K562 (cell line): ENCODE data around the gene SUCNR1. TPM values are rescaled to one million over a fixed set of nuclear protein-coding genes. Genes with fewer than 3 reads are reported as not detected.

Experiments used
- ATF1 ChIP-seq, 2 experiments: fragments of 450-650 bp in 1 of 2; IDR thresholded peaks; 2 replicates each; pipeline ENCODE4 v1.6.1; 2016; ENCODE audit warnings: missing compliant biosample characterization in 1 of 2, missing genetic modification characterization in 1 of 2
- CHAMP1 ChIP-seq: fragments of 450-650 bp; IDR thresholded peaks from 2 replicates; pipeline ENCODE4 v1.6.1; 2016; ENCODE audit warnings: mild to moderate bottlenecking
- FOSL1 ChIP-seq: fragments of 200-800 bp; sonication (Bioruptor generic); conservative IDR thresholded peaks from 2 replicates; pipeline ENCODE4 v1.6.1; 2016; ENCODE audit warnings: missing genetic modification characterization, missing compliant biosample characterization
- FOXK2 ChIP-seq, 2 experiments: fragments of 450-650 bp; IDR thresholded peaks in 1 of 2; conservative IDR thresholded peaks in 1 of 2; 2 replicates each; pipeline ENCODE4 v1.6.1; 2016; ENCODE audit warnings: low read depth in 2 of 2, mild to moderate bottlenecking in 1 of 2
- MGA ChIP-seq: fragments of 450-650 bp; IDR thresholded peaks from 2 replicates; pipeline ENCODE4 v1.6.1; 2016; ENCODE audit warnings: mild to moderate bottlenecking, moderate library complexity
- ZC3H4 ChIP-seq: sonication (generic); formaldehyde crosslinking; IDR thresholded peaks from 2 replicates; pipeline ENCODE4 v1.9.0; 2021; ENCODE audit warnings: missing genetic modification reagents, borderline replicate concordance
- ZNF146 ChIP-seq: IDR thresholded peaks from one replicate; pipeline ENCODE4 v1.6.1; 2018; ENCODE audit warnings: missing compliant biosample characterization; ENCODE audit not compliant: unreplicated experiment
- ZNF518B ChIP-seq: fragments of 250-450 bp; sonication (Bioruptor Pico); IDR thresholded peaks from 2 replicates; pipeline ENCODE4 v1.5.0; 2021; ENCODE audit warnings: mild to moderate bottlenecking, moderate library complexity
- polyA plus RNA-seq, 8 experiments: library from polyadenylated mRNA; depleted of rRNA in 4 of 8; stranded (reverse) in 5 of 8; unstranded in 3 of 8; fragments of >200 nt; fragmentation: Nextera tagmentation in 2 of 8; fragmentation: Illumina TruSeq in 1 of 8; extraction: Ambion mirVana in 2 of 8; extraction: Trizol in 1 of 8; gene quantifications; 2 replicates each; pipeline versions ENCODE4 v1.2.1 to v1.2.3, GENCODE V29; 2011 to 2014; ENCODE audit warnings: inconsistent platforms in 1 of 8, missing spikeins in 1 of 8
- total RNA-seq, 7 experiments: library from RNA; depleted of rRNA in 6 of 7; stranded (reverse); fragments of >200 nt in 6 of 7; fragmentation: Illumina TruSeq in 2 of 7; extraction: Trizol in 2 of 7; gene quantifications; 2 replicates each; pipeline versions ENCODE4 v1.2.1 to v1.2.3, GENCODE V29; 2011 to 2021; ENCODE audit warnings: low replicate concordance in 1 of 7

The SUCNR1 gene
- total and polyA plus RNA-seq, 9 of the 15 experiments (the other 6 are each of a cell fraction or from before 2014, with no cell fraction given) = 0.04 to 0.54 (median 0.13) TPM

GRCh38 chr3:151871639-151872468, 1.6 kb upstream of the SUCNR1 start (continued):
- TF ChIP-seq MGA = peak; percentile 32; the same call in 1 of the 2 replicates
- TF ChIP-seq ZC3H4 (CRISPR knock-in tag) = no peak
- no peak for TF ChIP-seq ZNF518B
- TF ChIP-seq ATF1 (CRISPR knock-in tag; IDR thresholded peaks at IDR 0.05) = no peak
- TF ChIP-seq ATF1 (tag; IDR thresholded peaks at IDR 0.05) = peak; percentile 73
- peak; percentile 77; the same call in 1 of the 2 replicates for TF ChIP-seq CHAMP1
- TF ChIP-seq FOXK2 (conservative IDR thresholded peaks at IDR 0.05 in 1 of 2, IDR thresholded peaks at IDR 0.05 in 1 of 2; ENCODE audit: low read depth in 2 of 2) = peak; percentile 74 to 89; a peak in 3 of 4 replicates
- no peak for TF ChIP-seq ZNF146
- TF ChIP-seq FOSL1 (tag) = 0 out of 2 replicates have a peak, but pooled peaks have one; percentile 40
